Colon (tissue), 2 donors: Measurements from ENCODE around the gene UQCR10.

ENCODE experiments used
- FAIRE-seq: peaks from 2 replicates; lab custom pipeline; 2012; peaks lifted over from hg19 to GRCh38; lab: Jason Lieb, UNC
- donor health status: control.
- donor health status: control.

The UQCR10 gene

GRCh38 chr22:29767171-29768051, at the start of gene UQCR10:
UQCR10 (plus strand) TSS chr22:29767369; CDS start chr22:29767399, 30 bp downstream.
- FAIRE-seq: no peak

DNA sequence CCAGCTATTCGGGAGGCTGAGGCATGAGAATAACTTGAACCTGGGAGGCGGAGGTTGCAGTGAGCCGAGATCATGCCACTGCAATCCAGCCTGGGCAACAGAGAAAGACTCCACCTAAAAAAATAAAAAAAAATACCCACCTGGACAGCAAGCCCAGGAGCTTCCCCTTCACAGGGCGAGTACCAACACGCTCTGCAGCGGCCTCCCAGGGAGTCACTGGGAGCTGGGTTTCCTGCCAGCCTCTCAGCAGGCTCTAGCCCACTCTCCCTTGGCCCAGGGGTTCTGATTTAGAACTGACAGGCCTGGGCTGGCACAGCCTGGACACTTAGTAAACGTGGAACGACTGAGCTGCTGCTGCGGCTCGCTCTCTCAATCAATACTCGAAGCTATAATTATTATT, 49.4 kb upstream of the UQCR10 start:
- FAIRE-seq: no peak

DNA sequence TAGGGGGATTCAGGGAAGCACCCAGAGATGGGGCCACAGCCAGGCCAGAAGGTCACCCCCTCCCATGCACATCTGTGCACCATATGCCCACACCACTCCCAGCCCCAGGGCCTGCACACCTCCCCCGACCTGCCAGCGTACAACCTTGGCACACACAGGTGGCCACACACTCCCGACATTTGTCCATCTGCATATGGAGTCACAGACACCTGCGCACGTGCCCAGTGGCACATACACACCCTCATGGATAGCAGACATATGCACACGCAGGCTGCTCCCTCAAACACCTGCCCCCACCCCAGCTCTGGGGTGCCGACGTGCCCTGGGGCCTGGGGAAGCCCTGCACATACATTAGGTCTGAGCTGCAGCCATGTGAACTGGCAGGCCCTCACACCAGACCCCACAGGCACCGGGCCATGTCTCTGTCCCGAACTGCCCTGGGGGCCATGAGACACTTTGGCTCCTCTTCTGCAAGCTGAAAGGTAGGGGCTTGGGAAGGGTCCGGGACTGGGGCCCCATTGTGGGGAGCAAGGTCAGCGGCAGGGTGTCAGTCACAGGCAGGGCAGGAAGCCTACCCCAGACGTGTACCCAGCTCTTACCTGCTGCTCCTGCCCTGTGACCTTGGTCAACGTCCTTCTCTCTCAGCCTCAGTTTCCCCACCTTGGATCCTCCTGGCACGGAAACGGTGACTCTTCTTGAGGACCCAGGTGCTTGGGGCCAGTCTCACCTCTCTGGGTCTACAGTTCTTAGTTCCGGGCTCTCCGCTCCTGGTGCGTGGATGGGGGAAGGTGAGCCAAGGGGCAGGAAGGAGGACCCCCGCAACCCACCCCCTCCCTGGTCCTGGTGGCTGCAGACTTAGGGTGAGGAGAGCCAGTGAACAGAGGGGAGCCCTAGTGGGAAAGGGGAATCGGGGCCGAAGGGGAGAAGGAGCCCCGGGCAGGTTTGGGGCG, 47.9 kb upstream of the UQCR10 start:
- no peak for FAIRE-seq

- FAIRE-seq: no peak
Measured at GRCh38 chr22:29719899-29720645, 47.1 kb upstream of the UQCR10 start, which contains the start of gene CABP7. CABP7 (plus strand) TSS chr22:29720003; CDS start chr22:29720425, 422 bp downstream.

DNA sequence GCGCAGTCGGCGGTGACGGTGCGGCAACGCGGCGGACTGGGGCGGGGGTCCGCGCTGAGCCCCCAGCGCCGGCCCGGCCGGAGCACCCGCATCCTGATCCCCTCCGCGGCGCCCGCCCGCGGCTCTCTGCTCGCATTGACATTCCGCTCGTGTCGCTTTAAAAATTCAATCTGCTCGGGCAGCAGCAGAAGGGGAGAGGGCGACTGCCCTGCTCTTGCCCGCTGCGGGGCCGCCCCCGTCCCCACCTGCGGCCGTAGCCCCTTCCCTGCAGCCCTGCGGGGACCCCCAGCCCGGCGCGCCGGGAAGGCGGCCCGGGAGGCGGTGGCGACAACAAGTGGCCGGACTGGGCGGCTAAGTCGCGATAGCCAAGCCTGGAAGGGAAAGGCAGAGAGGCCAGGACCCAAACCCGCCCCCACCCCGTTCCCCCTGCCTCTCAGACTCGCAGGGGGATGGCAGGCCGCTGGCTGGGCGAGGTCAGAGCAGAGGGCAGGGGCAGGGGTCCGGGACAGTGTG, 46.3 kb upstream of the UQCR10 start:
- FAIRE-seq: no peak

GRCh38 chr22:29722151-29722550, 45.0 kb upstream of the UQCR10 start:
- FAIRE-seq: no peak

DNA sequence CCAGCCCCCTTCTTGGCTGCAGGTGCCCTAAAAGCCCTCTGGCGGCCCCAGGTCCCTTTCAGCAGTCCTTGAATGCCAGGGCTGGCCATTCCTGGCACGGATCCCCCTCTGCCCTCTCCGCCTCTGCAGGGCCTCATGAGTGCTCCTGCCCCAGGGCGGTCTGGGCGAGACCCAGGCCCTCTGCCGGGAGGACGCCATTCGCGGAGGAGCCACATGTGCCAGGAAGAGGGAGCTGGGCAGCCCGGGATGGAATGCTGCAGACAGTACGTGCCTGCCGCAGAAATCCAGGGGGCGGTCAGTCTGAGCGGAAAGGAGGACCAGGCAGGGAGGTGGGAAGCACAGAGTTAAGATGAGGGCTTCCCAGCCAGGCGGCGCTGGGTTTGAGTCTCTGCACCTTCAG, 44.6 kb upstream of the UQCR10 start:
- no peak for FAIRE-seq

- FAIRE-seq: no peak
Measured at GRCh38 chr22:29723766-29724165, 43.4 kb upstream of the UQCR10 start.

DNA sequence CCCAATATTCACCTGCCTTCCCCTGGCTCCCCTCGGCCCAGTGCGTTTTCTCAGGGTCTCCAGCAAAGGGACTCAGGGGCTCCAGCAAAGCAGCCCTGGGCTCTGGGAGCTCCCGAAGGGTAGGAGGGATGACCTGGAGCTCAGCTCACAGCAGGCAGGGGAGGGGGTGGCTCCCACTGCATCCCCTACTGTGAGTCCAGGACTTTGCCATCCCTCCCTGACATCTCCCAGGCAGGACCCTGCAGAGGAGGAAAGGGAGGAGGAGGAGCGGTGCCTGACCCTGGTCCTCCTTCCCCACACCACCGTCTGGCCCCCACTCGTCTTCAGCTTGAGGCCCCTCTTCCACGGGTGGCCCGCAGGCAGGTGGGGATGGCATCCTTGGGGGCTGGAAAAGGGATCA, 42.3 kb upstream of the UQCR10 start:
- no peak for FAIRE-seq

- no peak for FAIRE-seq
Measured at GRCh38 chr22:29726106-29726505, 41.1 kb upstream of the UQCR10 start.

- no peak for FAIRE-seq
Measured at GRCh38 chr22:29726512-29727130, 40.5 kb upstream of the UQCR10 start.

- FAIRE-seq: no peak
Measured at GRCh38 chr22:29727131-29727523, 40.0 kb upstream of the UQCR10 start.

DNA sequence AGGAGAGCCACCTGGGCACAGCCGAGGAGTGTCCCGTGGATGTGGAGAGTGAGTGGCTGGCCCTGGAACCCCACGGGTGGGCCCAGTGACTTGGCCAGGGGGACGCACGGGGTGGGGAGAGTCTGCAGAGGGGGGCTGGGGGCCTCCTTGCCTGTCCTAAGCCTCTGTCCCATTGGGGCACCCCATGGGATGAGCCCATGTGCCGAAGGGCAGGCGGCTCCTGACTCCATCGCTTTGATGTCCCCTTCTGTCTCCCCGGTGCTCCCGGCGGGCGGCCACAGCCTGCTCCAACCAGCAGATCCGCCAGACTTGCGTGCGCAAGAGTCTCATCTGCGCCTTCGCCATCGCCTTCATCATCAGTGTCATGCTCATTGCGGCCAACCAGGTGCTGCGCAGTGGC, 38.0 kb upstream of the UQCR10 start:
- FAIRE-seq: no peak

DNA sequence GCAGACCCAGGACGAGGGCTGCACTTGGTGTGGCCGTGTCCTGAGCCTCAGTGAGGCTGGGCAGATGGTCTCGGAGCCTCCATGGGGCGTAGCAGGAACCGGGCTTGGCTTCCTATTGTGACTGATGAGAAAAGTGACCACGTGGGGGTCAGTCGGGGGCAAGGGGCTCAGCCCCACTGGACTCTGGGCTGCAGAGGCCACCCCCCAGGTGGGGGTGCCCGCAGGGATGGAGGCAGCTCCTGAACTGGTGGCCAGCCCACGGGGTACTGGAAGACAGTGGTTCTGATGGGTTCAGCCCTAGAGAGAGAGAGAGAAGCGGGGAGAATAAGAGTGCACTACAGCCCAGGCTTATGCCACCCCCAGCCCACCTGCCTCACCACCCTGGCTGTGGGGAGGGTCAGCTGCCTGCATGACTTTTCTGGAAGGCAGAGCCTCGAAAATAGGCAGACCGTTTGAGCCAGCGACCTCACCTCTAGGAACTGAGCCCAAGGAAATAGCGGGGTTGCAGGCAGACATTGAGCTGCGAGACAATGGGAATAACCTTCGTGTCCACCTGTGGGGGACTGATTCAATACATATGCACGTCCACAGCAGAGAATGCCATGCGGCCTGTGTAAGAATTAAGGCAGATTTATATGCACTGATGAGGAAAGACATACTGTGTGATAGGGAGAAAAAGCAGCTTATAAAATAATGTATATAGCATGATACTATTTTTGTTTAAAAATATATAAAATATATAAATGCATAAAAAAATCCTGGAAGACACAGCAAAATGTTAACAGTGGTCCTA, 35.9 kb upstream of the UQCR10 start:
- no peak for FAIRE-seq

- no peak for FAIRE-seq
Measured at GRCh38 chr22:29732883-29733282, 34.3 kb upstream of the UQCR10 start.

DNA sequence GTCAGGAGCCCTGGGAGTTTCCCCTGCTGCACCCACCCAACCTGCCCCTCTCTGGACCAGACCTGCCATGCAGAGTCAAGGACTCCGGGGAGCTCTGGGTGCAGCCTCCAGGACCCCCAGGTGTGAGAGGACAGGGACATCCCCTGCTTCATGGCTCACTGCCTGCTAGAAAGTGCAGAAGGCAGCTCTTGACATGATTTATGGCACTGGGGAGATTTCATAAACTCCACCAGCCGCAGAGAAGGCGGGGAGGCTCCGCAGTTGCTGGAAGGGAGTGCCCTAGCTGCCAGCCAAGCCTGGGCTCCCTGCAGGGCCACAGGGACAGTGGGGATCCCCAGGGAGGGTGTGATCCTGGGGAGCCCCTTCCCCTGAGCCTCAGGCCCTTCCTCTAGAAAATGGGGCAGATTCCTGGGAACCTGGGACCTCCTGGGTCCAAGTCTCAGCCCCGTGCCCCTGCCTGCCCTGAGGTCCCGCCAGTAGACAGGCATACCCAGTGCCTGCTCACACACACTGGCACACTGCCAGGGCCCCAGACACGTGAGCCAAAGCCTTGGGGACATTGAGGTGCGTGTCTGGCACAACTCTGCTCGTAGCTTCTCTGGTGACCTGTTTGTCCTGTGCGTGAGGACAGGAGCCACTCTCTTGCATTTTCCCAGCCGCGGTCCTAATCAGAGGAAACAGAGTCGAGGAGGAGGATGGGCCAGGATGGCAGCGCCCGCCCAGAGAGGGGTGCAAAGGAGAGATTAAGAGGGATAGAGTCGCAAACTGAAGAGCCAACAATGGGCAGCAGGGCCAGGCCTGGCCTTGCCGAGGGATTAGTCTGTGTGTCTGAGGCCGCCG, 33.6 kb upstream of the UQCR10 start:
- FAIRE-seq: no peak

DNA sequence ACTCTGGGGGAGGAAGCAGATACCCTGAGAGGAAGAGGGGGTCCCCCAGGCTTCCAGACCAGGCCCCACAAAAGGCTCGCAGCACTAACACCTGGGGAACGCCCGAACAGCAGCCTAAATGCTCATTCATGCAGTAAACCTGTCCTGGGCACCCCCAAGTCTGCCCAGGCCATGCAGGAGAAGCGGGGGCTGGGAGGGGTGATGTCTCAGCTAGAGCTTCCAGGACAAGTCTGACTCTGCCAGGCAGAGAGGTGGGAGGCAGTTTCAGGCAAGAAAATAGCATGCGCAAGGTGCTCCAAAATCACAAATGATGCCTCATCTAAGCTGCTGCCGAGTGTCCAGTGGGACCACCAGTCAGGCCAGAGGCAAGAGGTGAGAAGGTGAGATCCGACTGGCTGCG, 32.8 kb upstream of the UQCR10 start:
- FAIRE-seq: no peak

- no peak for FAIRE-seq
Measured at GRCh38 chr22:29734838-29735237, 32.3 kb upstream of the UQCR10 start.

DNA sequence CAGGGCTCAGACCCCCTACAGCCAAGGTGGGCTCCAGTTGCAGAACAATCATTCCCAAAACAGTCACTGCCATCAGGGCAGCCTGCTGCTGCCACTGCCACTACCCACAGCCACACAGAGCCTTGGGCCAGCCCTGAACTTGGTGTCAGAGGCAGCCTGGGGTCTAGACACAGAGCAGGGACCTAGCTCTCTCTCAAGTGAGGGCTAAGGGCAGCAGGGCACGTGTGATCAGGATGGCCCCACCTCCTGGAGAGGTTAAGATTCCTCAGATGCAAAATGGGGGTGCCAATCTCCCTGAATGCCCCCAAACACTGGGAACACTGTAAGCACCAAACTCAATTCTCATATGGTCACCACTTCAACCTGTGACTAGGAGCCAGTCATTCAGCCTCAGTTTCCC, 31.8 kb upstream of the UQCR10 start:
- no peak for FAIRE-seq
